Bronchial epithelial cell (primary cell): ENCODE results near the gene LILRB4. TPM values are rescaled to one million over a fixed set of nuclear protein-coding genes. Genes with fewer than 3 reads are reported as not detected.
"Not testable (repeated sequence)": the region's sequence is repeated elsewhere in the genome, so short reads cannot be mapped to it uniquely, and the experiment has no call there.

Experiments used
- DNase-seq: peaks from one replicate; pipeline ENCODE4 v3.0.0-alpha.2; 2010; ENCODE audit warnings: low read depth
- FAIRE-seq: peaks from 2 replicates; lab custom pipeline; 2011; peaks lifted over from hg19 to GRCh38; lab: Jason Lieb, UNC
- H3K27me3 ChIP-seq: 2 replicates; pipeline ENCODE4 v1.5.1; 2011; ENCODE audit warnings: low read length; ENCODE audit not compliant: control insufficient read depth, insufficient read depth
- H3K36me3 ChIP-seq: 2 replicates; pipeline ENCODE4 v1.5.1; 2011; ENCODE audit warnings: low read length; ENCODE audit not compliant: control insufficient read depth, insufficient read depth
- H3K4me3 ChIP-seq: 2 replicates; pipeline ENCODE4 v1.5.1; 2011; ENCODE audit warnings: mild to moderate bottlenecking, low read depth, low read length, control low read depth
- CTCF ChIP-seq: IDR thresholded peaks from 2 replicates; pipeline ENCODE4 v1.5.1; 2011; ENCODE audit warnings: mild to moderate bottlenecking, moderate library complexity, low read length, control low read depth, inconsistent platforms; ENCODE audit not compliant: insufficient read depth, severe bottlenecking
- total RNA-seq: library from RNA; depleted of rRNA; stranded (reverse); fragments of >200 nt; gene quantifications from 2 replicates; pipeline ENCODE4 v1.2.1, GENCODE V29; 2014

Gene LILRB4
- total RNA-seq, 1 donor from 2014 or later = not detected

- no peak for DNase-seq
- no peak for TF ChIP-seq CTCF
- Histone ChIP-seq H3K4me3 (no peak overlapping the region), H3K27me3 (no peaks in the 10 kb centered on the region), H3K36me3 (no peaks in the 10 kb centered on the region)
- no peak for FAIRE-seq
Measured at GRCh38 chr19:54633401-54633800, 29.4 kb upstream of the LILRB4 start.

- not testable (repeated sequence) for H3K4me3 ChIP-seq, H3K36me3 ChIP-seq, H3K27me3 ChIP-seq, DNase-seq, FAIRE-seq
Measured at GRCh38 chr19:54636081-54636480, 26.7 kb upstream of the LILRB4 start.

DNA sequence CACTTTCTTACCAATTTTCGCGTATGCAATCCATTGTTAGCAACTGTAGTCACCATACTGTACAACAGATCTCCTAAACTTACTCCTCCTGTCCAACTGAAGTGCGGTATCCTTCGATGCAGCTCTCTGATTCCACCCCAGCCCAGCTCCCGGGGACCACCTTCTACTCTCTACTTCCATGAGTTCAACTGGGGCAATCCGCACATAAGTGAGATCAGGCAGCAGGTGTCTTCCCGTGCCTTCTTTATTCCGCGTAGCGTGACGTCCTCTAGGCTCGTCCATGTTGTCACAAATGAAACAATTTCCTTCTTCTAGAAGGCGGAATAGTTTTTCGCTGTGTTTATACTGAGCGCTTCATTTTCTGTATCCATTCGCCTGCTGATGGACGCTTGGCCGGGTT lies 24.1 kb upstream of the LILRB4 start:
- Histone ChIP-seq H3K27me3 (no peaks in the 10 kb centered on the region), H3K36me3 (no peaks in the 10 kb centered on the region), H3K4me3 (no peak overlapping the region)
- DNase-seq (no peak), FAIRE-seq (no peak)
- TF ChIP-seq CTCF = no peak

- not testable (repeated sequence) for H3K4me3 ChIP-seq, H3K27me3 ChIP-seq, FAIRE-seq, DNase-seq, H3K36me3 ChIP-seq
Measured at GRCh38 chr19:54642953-54643352, 19.8 kb upstream of the LILRB4 start.

GRCh38 chr19:54643583-54643982 lies 19.2 kb upstream of the LILRB4 start:
- DNase-seq, H3K36me3 ChIP-seq: not testable (repeated sequence)
- peak; percentile 83 for FAIRE-seq

GRCh38 chr19:54644056-54644455 lies 18.7 kb upstream of the LILRB4 start:
- FAIRE-seq (peak; percentile 47), DNase-seq (no peak)
- no peaks in the 10 kb centered on the region for H3K36me3 ChIP-seq
- H3K27me3 ChIP-seq = no peaks in the 10 kb centered on the region
- no peak for TF ChIP-seq CTCF
- H3K4me3 ChIP-seq = no peak overlapping the region

More at GRCh38 chr19:54643583-54643982, 19.2 kb upstream of the LILRB4 start:
- H3K27me3 ChIP-seq, H3K4me3 ChIP-seq: not testable (repeated sequence)

DNA sequence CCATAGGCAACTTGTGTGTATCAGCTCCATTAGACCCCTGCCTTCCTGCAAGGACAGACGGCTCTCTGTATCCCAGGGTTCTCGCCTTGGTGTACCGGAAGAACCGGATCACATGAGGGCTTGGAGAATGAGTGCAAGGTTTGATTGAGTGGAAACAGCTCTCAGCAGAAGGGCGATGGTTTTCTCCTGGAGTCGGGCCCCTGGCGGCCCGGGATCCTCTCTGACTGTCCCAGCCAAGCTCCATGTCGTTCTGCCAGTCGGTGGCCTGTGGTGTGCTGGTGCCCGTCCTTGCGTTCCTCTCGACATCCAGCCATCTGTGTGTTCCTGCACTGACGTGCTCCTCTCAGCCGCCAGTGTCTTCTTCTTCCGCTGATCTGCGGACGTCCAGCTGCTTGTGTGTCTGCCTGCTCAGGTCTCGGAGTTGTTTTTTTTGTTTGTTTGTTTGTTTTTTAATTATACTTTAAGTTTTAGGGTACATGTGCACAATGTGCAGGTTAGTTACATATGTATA lies 16.4 kb upstream of the LILRB4 start:
- no peaks in the 10 kb centered on the region for H3K36me3 ChIP-seq
- FAIRE-seq (no peak), DNase-seq (no peak)
- H3K4me3 ChIP-seq = no peak overlapping the region
- TF ChIP-seq CTCF = no peak
- no peaks in the 10 kb centered on the region for H3K27me3 ChIP-seq
